Naive thymus-derived CD4-positive, alpha-beta T cell (primary cell): Measurements from ENCODE around the gene CFAP74. TPM values are rescaled to one million over a fixed set of nuclear protein-coding genes. Genes with fewer than 3 reads are reported as not detected.

Source experiments
- ATAC-seq: fragments of 150-1000 bp; cut with Tn5 transposase; 2 replicates; pipeline ENCODE4 v1.10.0; 2021; ENCODE audit warnings: mild to moderate bottlenecking, moderate library complexity
- CTCF ChIA-PET: fragments of 350-600 bp; sonication (Branson Sonifier 250); formaldehyde crosslinking; loops from one replicate; lab custom pipeline; 2021; ENCODE audit warnings: antibody characterized with exemption; lab: Charles Lee
- POLR2A ChIA-PET: fragments of 350-600 bp; sonication (Branson Sonifier 250); formaldehyde crosslinking; loops from one replicate; lab custom pipeline; 2021; ENCODE audit warnings: antibody characterized with exemption, inconsistent platforms; lab: Charles Lee
- DNase-seq, 9 donors: peaks; one replicate each; pipeline versions ENCODE4 v3.0.0 to v3.0.0-alpha.2; 2020 to 2022; ENCODE audit warnings: mixed read lengths in 1 of 9
- H3K27ac ChIP-seq: one replicate; pipeline ENCODE4 v1.7.0; 2013; ENCODE audit warnings: mild to moderate bottlenecking, low read depth, low read length, moderate library complexity
- H3K27me3 ChIP-seq, 2 donors: one replicate each; pipeline ENCODE4 v1.7.0; 2013; ENCODE audit warnings: low read length in 2 of 2, mild to moderate bottlenecking in 2 of 2, moderate library complexity in 2 of 2; ENCODE audit not compliant: control insufficient read depth in 2 of 2, insufficient read depth in 2 of 2
- H3K36me3 ChIP-seq, 3 experiments: 1 replicate in 2 of 3; 2 replicates in 1 of 3; pipeline ENCODE4 v1.7.0; 2013; ENCODE audit warnings: low read length in 3 of 3, mild to moderate bottlenecking in 3 of 3, moderate library complexity in 1 of 3; ENCODE audit not compliant: insufficient read depth in 3 of 3, control insufficient read depth in 2 of 3
- H3K4me1 ChIP-seq, 2 donors: one replicate each; pipeline ENCODE4 v1.7.0; 2013; ENCODE audit warnings: low read length in 2 of 2, mild to moderate bottlenecking in 2 of 2, moderate library complexity in 1 of 2; ENCODE audit not compliant: control insufficient read depth in 2 of 2, insufficient read depth in 2 of 2
- H3K4me3 ChIP-seq: 2 replicates; pipeline ENCODE4 v1.7.0; 2013; ENCODE audit warnings: mild to moderate bottlenecking, low read length
- H3K9me3 ChIP-seq, 3 experiments: 1 replicate in 2 of 3; 2 replicates in 1 of 3; pipeline ENCODE4 v1.7.0; 2013; ENCODE audit warnings: low read length in 3 of 3; ENCODE audit not compliant: control insufficient read depth in 2 of 3
- H3K27ac Mint-ChIP-seq, 9 donors: one replicate each; pipeline ENCODE4 v1.8.0; 2020 to 2022; ENCODE audit warnings: mixed read lengths in 9 of 9, mild to moderate bottlenecking in 8 of 9, moderate library complexity in 5 of 9, inconsistent platforms in 2 of 9
- H3K27me3 Mint-ChIP-seq, 5 donors: one replicate each; pipeline ENCODE4 v1.8.0; 2021 to 2022; ENCODE audit warnings: mixed read lengths in 5 of 5, mild to moderate bottlenecking in 1 of 5
- H3K36me3 Mint-ChIP-seq, 5 donors: one replicate each; pipeline ENCODE4 v1.8.0; 2020 to 2022; ENCODE audit warnings: mixed read lengths in 5 of 5, mild to moderate bottlenecking in 3 of 5, inconsistent platforms in 1 of 5
- H3K4me1 Mint-ChIP-seq, 7 donors: one replicate each; pipeline ENCODE4 v1.8.0; 2020 to 2022; ENCODE audit warnings: mixed read lengths in 7 of 7, mild to moderate bottlenecking in 3 of 7, inconsistent platforms in 1 of 7
- H3K4me3 Mint-ChIP-seq, 10 donors: one replicate each; pipeline ENCODE4 v1.8.0; 2020 to 2022; ENCODE audit warnings: mild to moderate bottlenecking in 10 of 10, mixed read lengths in 10 of 10, moderate library complexity in 6 of 10, inconsistent platforms in 2 of 10
- H3K9me3 Mint-ChIP-seq, 11 donors: one replicate each; pipeline ENCODE4 v1.8.0; 2020 to 2022; ENCODE audit warnings: mixed read lengths in 11 of 11, mild to moderate bottlenecking in 4 of 11, inconsistent platforms in 1 of 11, moderate library complexity in 1 of 11
- intact Hi-C, 2 donors: fragments of 100-400 bp; cut with micrococcal nuclease; formaldehyde crosslinking; loops; one replicate each; pipeline ENCODE4 v1.15.1; 2023
- polyA plus RNA-seq, 2 donors: library from polyadenylated mRNA; unstranded; fragments of 300-500 nt; fragmentation: Illumina TruSeq; gene quantifications; one replicate each; pipeline ENCODE4 v1.2.3, GENCODE V29; 2021
- total RNA-seq, 6 experiments: library from RNA in 5 of 6; stranded (reverse) in 5 of 6; gene quantifications; 1 replicate in 5 of 6; 2 replicates in 1 of 6; pipeline ENCODE4 v1.2.3 and lab custom pipeline; 2021 to 2026

Gene CFAP74
- total and polyA plus RNA-seq, 7 experiments from 2014 or later = not detected

GRCh38 chr1:1971688-1972087, 31.9 kb downstream of the CFAP74 start:
- ChIA-PET POLR2A (no interaction called here), CTCF (no interaction called here)
- Histone ChIP-seq H3K36me3 (no peaks in the 10 kb centered on the region), H3K27ac (no peak overlapping the region), H3K4me1 (no peaks in the 10 kb centered on the region), H3K4me3 (no peak overlapping the region), H3K9me3 (no peaks in the 10 kb centered on the region), H3K27me3 (no peaks in the 10 kb centered on the region)
- DNase-seq = no peak
- intact Hi-C loops = no loop called here
- H3K36me3 Mint-ChIP-seq = no peaks in the 10 kb centered on the region
- ATAC-seq = no peak
- no peak overlapping the region for H3K27ac Mint-ChIP-seq
- peaks cover 0 to 9% (median 0%) of the 10 kb centered on the region in 11 donors for H3K9me3 Mint-ChIP-seq
- H3K27me3 Mint-ChIP-seq = peaks cover 0 to 25% (median 4%) of the 10 kb centered on the region in 5 donors
- no peak overlapping the region for H3K4me3 Mint-ChIP-seq
- peaks cover 0 to 3% (median 0%) of the 10 kb centered on the region in 7 donors for H3K4me1 Mint-ChIP-seq

- Mint-ChIP-seq H3K9me3 (peaks cover 0 to 9% (median 0%) of the 10 kb centered on the region in 11 donors), H3K4me1 (peaks cover 0 to 3% (median 0%) of the 10 kb centered on the region in 7 donors), H3K27ac (peak overlapping the region in 1 of 9 donors; percentile 64), H3K27me3 (peaks cover 0 to 21% (median 4%) of the 10 kb centered on the region in 5 donors), H3K4me3 (no peak overlapping the region), H3K36me3 (no peaks in the 10 kb centered on the region)
- ChIA-PET CTCF (no interaction called here), POLR2A (no interaction called here)
- no peaks in the 10 kb centered on the region for H3K27me3 ChIP-seq
- DNase-seq (no peak), ATAC-seq (no peak)
- intact Hi-C loops = no loop called here
- no peaks in the 10 kb centered on the region for H3K9me3 ChIP-seq
- H3K4me3 ChIP-seq = no peak overlapping the region
- no peaks in the 10 kb centered on the region for H3K4me1 ChIP-seq
- no peaks in the 10 kb centered on the region for H3K36me3 ChIP-seq
- H3K27ac ChIP-seq = no peak overlapping the region
Measured at GRCh38 chr1:1971017-1971416, 32.6 kb downstream of the CFAP74 start.

GRCh38 chr1:1969953-1970716, 33.5 kb downstream of the CFAP74 start:
- Mint-ChIP-seq H3K27me3 (peaks cover 0 to 16% (median 4%) of the 10 kb centered on the region in 5 donors), H3K27ac (no peak overlapping the region), H3K36me3 (no peaks in the 10 kb centered on the region), H3K4me3 (no peak overlapping the region), H3K4me1 (peaks cover 0 to 3% (median 0%) of the 10 kb centered on the region in 7 donors), H3K9me3 (peaks cover 0 to 9% (median 0%) of the 10 kb centered on the region in 11 donors)
- no peak overlapping the region for H3K4me3 ChIP-seq
- no peaks in the 10 kb centered on the region for H3K4me1 ChIP-seq
- no peaks in the 10 kb centered on the region for H3K9me3 ChIP-seq
- POLR2A ChIA-PET = no interaction called here
- DNase-seq (no peak), ATAC-seq (no peak)
- no peak overlapping the region for H3K27ac ChIP-seq
- intact Hi-C loops = no loop called here
- CTCF ChIA-PET = no interaction called here
- no peaks in the 10 kb centered on the region for H3K36me3 ChIP-seq
- no peaks in the 10 kb centered on the region for H3K27me3 ChIP-seq

GRCh38 chr1:1969505-1969900, 34.1 kb downstream of the CFAP74 start:
- POLR2A ChIA-PET = no interaction called here
- no peaks in the 10 kb centered on the region for H3K4me1 ChIP-seq
- H3K9me3 ChIP-seq = no peaks in the 10 kb centered on the region
- intact Hi-C loops = no loop called here
- DNase-seq (no peak), ATAC-seq (no peak)
- no peaks in the 10 kb centered on the region for H3K36me3 ChIP-seq
- Mint-ChIP-seq H3K27ac (no peak overlapping the region), H3K4me1 (peaks cover 0 to 3% (median 0%) of the 10 kb centered on the region in 7 donors), H3K4me3 (no peak overlapping the region), H3K9me3 (peaks cover 0 to 9% (median 0%) of the 10 kb centered on the region in 11 donors), H3K27me3 (peaks cover 0 to 11% (median under 1%) of the 10 kb centered on the region in 5 donors), H3K36me3 (no peaks in the 10 kb centered on the region)
- CTCF ChIA-PET = no interaction called here
- no peak overlapping the region for H3K4me3 ChIP-seq
- H3K27ac ChIP-seq = no peak overlapping the region
- H3K27me3 ChIP-seq = no peaks in the 10 kb centered on the region

- DNase-seq = no peak
- Histone ChIP-seq H3K36me3 (no peaks in the 10 kb centered on the region), H3K27ac (no peak overlapping the region), H3K27me3 (no peaks in the 10 kb centered on the region), H3K9me3 (no peaks in the 10 kb centered on the region), H3K4me1 (no peaks in the 10 kb centered on the region), H3K4me3 (no peak overlapping the region)
- no peak for ATAC-seq
- ChIA-PET CTCF (no interaction called here), POLR2A (no interaction called here)
- H3K27ac Mint-ChIP-seq = no peak overlapping the region
- peaks cover 0 to 3% (median 0%) of the 10 kb centered on the region in 7 donors for H3K4me1 Mint-ChIP-seq
- no peak overlapping the region for H3K4me3 Mint-ChIP-seq
- intact Hi-C loops = no loop called here
- H3K36me3 Mint-ChIP-seq = no peaks in the 10 kb centered on the region
- H3K27me3 Mint-ChIP-seq = peaks cover 0 to 11% (median 0%) of the 10 kb centered on the region in 5 donors
- peaks cover 0 to 9% (median 0%) of the 10 kb centered on the region in 11 donors for H3K9me3 Mint-ChIP-seq
Measured at GRCh38 chr1:1968767-1969504, 34.6 kb downstream of the CFAP74 start.

- H3K4me3 ChIP-seq = no peak overlapping the region
- ChIA-PET POLR2A (no interaction called here), CTCF (no interaction called here)
- H3K36me3 ChIP-seq = no peaks in the 10 kb centered on the region
- intact Hi-C loops = no loop called here
- H3K4me1 ChIP-seq = no peaks in the 10 kb centered on the region
- Mint-ChIP-seq H3K36me3 (no peaks in the 10 kb centered on the region), H3K27ac (no peak overlapping the region), H3K4me3 (no peak overlapping the region), H3K27me3 (peaks cover 0 to 4% (median 4%) of the 10 kb centered on the region in 5 donors), H3K9me3 (peaks cover 0 to 9% (median 0%) of the 10 kb centered on the region in 11 donors), H3K4me1 (peaks cover 0 to 3% (median 0%) of the 10 kb centered on the region in 7 donors)
- H3K27me3 ChIP-seq = no peaks in the 10 kb centered on the region
- ATAC-seq (no peak), DNase-seq (no peak)
- no peaks in the 10 kb centered on the region for H3K9me3 ChIP-seq
- H3K27ac ChIP-seq = no peak overlapping the region
Measured at GRCh38 chr1:1967879-1968278, 35.7 kb downstream of the CFAP74 start.
